ENCODE measurements around the gene MRTFA. TPM values are rescaled to one million over a fixed set of nuclear protein-coding genes. Genes with fewer than 3 reads are reported as not detected.
A peak's percentile ranks its signal among the peaks of the same experiment; 100 is the strongest.

MRTFA gene
- polyA plus RNA-seq, 2 donors, result 10.7 to 16.5 TPM

- Histone ChIP-seq H3K27ac (ENCODE audit: low read depth in 2 of 2, low read length in 1 of 2) (peak overlapping the region; percentile 87 to 94), H3K9me3 (ENCODE audit: control insufficient read depth in 2 of 2, insufficient read depth in 1 of 2, low read depth in 1 of 2, low read length in 1 of 2) (no peaks in the 10 kb centered on the region), H3K4me3 (ENCODE audit: low read depth in 1 of 2, low read length in 2 of 2) (no peak overlapping the region), H3K4me1 (ENCODE audit: control insufficient read depth in 2 of 2, insufficient read depth in 2 of 2, low read length in 1 of 2) (peaks cover 0 to 9% of the 10 kb centered on the region in 2 donors), H3K36me3 (ENCODE audit: control insufficient read depth in 2 of 2, insufficient read depth in 2 of 2, low read length in 1 of 2) (peaks cover 5 to 6% of the 10 kb centered on the region in 2 donors), H3K27me3 (ENCODE audit: control insufficient read depth in 1 of 2, insufficient read depth in 2 of 2, low read length in 2 of 2) (no peaks in the 10 kb centered on the region)
- 20 to 26% methylated on average over 4 of the region's 4 CpGs for WGBS, 2 donors
Measured at GRCh38 chr22:40396882-40397281, 239.6 kb downstream of the MRTFA start.

- no peaks in the 10 kb centered on the region for H3K9me3 ChIP-seq (ENCODE audit: control insufficient read depth in 2 of 2, insufficient read depth in 1 of 2, low read depth in 1 of 2, low read length in 1 of 2)
- H3K36me3 ChIP-seq (ENCODE audit: control insufficient read depth in 2 of 2, insufficient read depth in 2 of 2, low read length in 1 of 2), result peaks cover 0 to under 1% of the 10 kb centered on the region in 2 donors
- H3K27ac ChIP-seq (ENCODE audit: low read depth in 2 of 2, low read length in 1 of 2), result no peak overlapping the region
- H3K4me3 ChIP-seq (ENCODE audit: low read depth in 1 of 2, low read length in 2 of 2), result no peak overlapping the region
- H3K27me3 ChIP-seq (ENCODE audit: control insufficient read depth in 1 of 2, insufficient read depth in 2 of 2, low read length in 2 of 2), result no peaks in the 10 kb centered on the region
- H3K4me1 ChIP-seq (ENCODE audit: control insufficient read depth in 2 of 2, insufficient read depth in 2 of 2, low read length in 1 of 2), result peaks cover 0 to 9% of the 10 kb centered on the region in 2 donors
- 93 to 94% methylated on average over 7 of the region's 7 CpGs for WGBS, 2 donors
Measured at GRCh38 chr22:40395607-40396006, 240.9 kb downstream of the MRTFA start.

- WGBS, 2 donors, result 65 to 67% methylated on average over 3 of the region's 3 CpGs
- no peaks in the 10 kb centered on the region for H3K27me3 ChIP-seq (ENCODE audit: control insufficient read depth in 1 of 2, insufficient read depth in 2 of 2, low read length in 2 of 2)
Measured at GRCh38 chr22:40394607-40395006, 241.9 kb downstream of the MRTFA start.

GRCh38 chr22:40392618-40393017, 243.9 kb downstream of the MRTFA start:
- Histone ChIP-seq H3K4me1 (ENCODE audit: control insufficient read depth in 2 of 2, insufficient read depth in 2 of 2, low read length in 1 of 2) (peaks cover 0 to 4% of the 10 kb centered on the region in 2 donors), H3K27ac (ENCODE audit: low read depth in 2 of 2, low read length in 1 of 2) (no peak overlapping the region), H3K4me3 (ENCODE audit: low read depth in 1 of 2, low read length in 2 of 2) (no peak overlapping the region), H3K9me3 (ENCODE audit: control insufficient read depth in 2 of 2, insufficient read depth in 1 of 2, low read depth in 1 of 2, low read length in 1 of 2) (no peaks in the 10 kb centered on the region), H3K36me3 (ENCODE audit: control insufficient read depth in 2 of 2, insufficient read depth in 2 of 2, low read length in 1 of 2) (peaks cover 0 to 2% of the 10 kb centered on the region in 2 donors), H3K27me3 (ENCODE audit: control insufficient read depth in 1 of 2, insufficient read depth in 2 of 2, low read length in 2 of 2) (no peaks in the 10 kb centered on the region)
- 85 to 86% methylated on average over 2 of the region's 2 CpGs for WGBS, 2 donors

More at GRCh38 chr22:40394607-40395006, 241.9 kb downstream of the MRTFA start:
- Histone ChIP-seq H3K9me3 (ENCODE audit: control insufficient read depth in 2 of 2, insufficient read depth in 1 of 2, low read depth in 1 of 2, low read length in 1 of 2) (no peaks in the 10 kb centered on the region), H3K4me3 (ENCODE audit: low read depth in 1 of 2, low read length in 2 of 2) (no peak overlapping the region), H3K27ac (ENCODE audit: low read depth in 2 of 2, low read length in 1 of 2) (no peak overlapping the region), H3K4me1 (ENCODE audit: control insufficient read depth in 2 of 2, insufficient read depth in 2 of 2, low read length in 1 of 2) (peaks cover 0 to 9% of the 10 kb centered on the region in 2 donors), H3K36me3 (ENCODE audit: control insufficient read depth in 2 of 2, insufficient read depth in 2 of 2, low read length in 1 of 2) (no peaks in the 10 kb centered on the region)

- Histone ChIP-seq H3K36me3 (ENCODE audit: control insufficient read depth in 2 of 2, insufficient read depth in 2 of 2, low read length in 1 of 2) (peaks cover 0 to 2% of the 10 kb centered on the region in 2 donors), H3K27me3 (ENCODE audit: control insufficient read depth in 1 of 2, insufficient read depth in 2 of 2, low read length in 2 of 2) (no peaks in the 10 kb centered on the region), H3K4me1 (ENCODE audit: control insufficient read depth in 2 of 2, insufficient read depth in 2 of 2, low read length in 1 of 2) (no peaks in the 10 kb centered on the region), H3K4me3 (ENCODE audit: low read depth in 1 of 2, low read length in 2 of 2) (no peak overlapping the region), H3K27ac (ENCODE audit: low read depth in 2 of 2, low read length in 1 of 2) (no peak overlapping the region), H3K9me3 (ENCODE audit: control insufficient read depth in 2 of 2, insufficient read depth in 1 of 2, low read depth in 1 of 2, low read length in 1 of 2) (no peaks in the 10 kb centered on the region)
- WGBS, 2 donors, result 79 to 80% methylated on average over 2 of the region's 2 CpGs
Measured at GRCh38 chr22:40391417-40391816, 245.1 kb downstream of the MRTFA start.

GRCh38 chr22:40388231-40388630, 248.3 kb downstream of the MRTFA start:
- H3K4me1 ChIP-seq (ENCODE audit: control insufficient read depth in 2 of 2, insufficient read depth in 2 of 2, low read length in 1 of 2), result no peaks in the 10 kb centered on the region
- peak overlapping the region in 1 of 2 donors; percentile 22 for H3K27ac ChIP-seq (ENCODE audit: low read depth in 2 of 2, low read length in 1 of 2)

GRCh38 chr22:40387746-40388145, 248.8 kb downstream of the MRTFA start:
- no peaks in the 10 kb centered on the region for H3K4me1 ChIP-seq (ENCODE audit: control insufficient read depth in 2 of 2, insufficient read depth in 2 of 2, low read length in 1 of 2)
- 45 to 71% methylated on average over 5 of the region's 5 CpGs for WGBS, 2 donors
- H3K4me3 ChIP-seq (ENCODE audit: low read depth in 1 of 2, low read length in 2 of 2), result no peak overlapping the region
- H3K36me3 ChIP-seq (ENCODE audit: control insufficient read depth in 2 of 2, insufficient read depth in 2 of 2, low read length in 1 of 2), result peaks cover 0 to 2% of the 10 kb centered on the region in 2 donors
- no peaks in the 10 kb centered on the region for H3K9me3 ChIP-seq (ENCODE audit: control insufficient read depth in 2 of 2, insufficient read depth in 1 of 2, low read depth in 1 of 2, low read length in 1 of 2)
- H3K27me3 ChIP-seq (ENCODE audit: control insufficient read depth in 1 of 2, insufficient read depth in 2 of 2, low read length in 2 of 2), result no peaks in the 10 kb centered on the region
- peak overlapping the region; percentile 19 to 22 for H3K27ac ChIP-seq (ENCODE audit: low read depth in 2 of 2, low read length in 1 of 2)

More at GRCh38 chr22:40388231-40388630, 248.3 kb downstream of the MRTFA start:
- WGBS, 2 donors, result 52 to 76% methylated on average over 4 of the region's 4 CpGs
- no peaks in the 10 kb centered on the region for H3K27me3 ChIP-seq (ENCODE audit: control insufficient read depth in 1 of 2, insufficient read depth in 2 of 2, low read length in 2 of 2)
- H3K36me3 ChIP-seq (ENCODE audit: control insufficient read depth in 2 of 2, insufficient read depth in 2 of 2, low read length in 1 of 2), result peaks cover 0 to 2% of the 10 kb centered on the region in 2 donors
- H3K4me3 ChIP-seq (ENCODE audit: low read depth in 1 of 2, low read length in 2 of 2), result no peak overlapping the region
- H3K9me3 ChIP-seq (ENCODE audit: control insufficient read depth in 2 of 2, insufficient read depth in 1 of 2, low read depth in 1 of 2, low read length in 1 of 2), result no peaks in the 10 kb centered on the region

GRCh38 chr22:40385036-40385782, 251.3 kb downstream of the MRTFA start:
- Histone ChIP-seq H3K4me1 (ENCODE audit: control insufficient read depth in 2 of 2, insufficient read depth in 2 of 2, low read length in 1 of 2) (no peaks in the 10 kb centered on the region), H3K27ac (ENCODE audit: low read depth in 2 of 2, low read length in 1 of 2) (peak overlapping the region; percentile 13 to 26), H3K27me3 (ENCODE audit: control insufficient read depth in 1 of 2, insufficient read depth in 2 of 2, low read length in 2 of 2) (no peaks in the 10 kb centered on the region), H3K4me3 (ENCODE audit: low read depth in 1 of 2, low read length in 2 of 2) (no peak overlapping the region), H3K9me3 (ENCODE audit: control insufficient read depth in 2 of 2, insufficient read depth in 1 of 2, low read depth in 1 of 2, low read length in 1 of 2) (no peaks in the 10 kb centered on the region), H3K36me3 (ENCODE audit: control insufficient read depth in 2 of 2, insufficient read depth in 2 of 2, low read length in 1 of 2) (peaks cover 0 to 2% of the 10 kb centered on the region in 2 donors)
- 44 to 65% methylated on average over 10 of the region's 10 CpGs for WGBS, 2 donors

- H3K9me3 ChIP-seq (ENCODE audit: control insufficient read depth in 2 of 2, insufficient read depth in 1 of 2, low read depth in 1 of 2, low read length in 1 of 2), result no peaks in the 10 kb centered on the region
- H3K4me1 ChIP-seq (ENCODE audit: control insufficient read depth in 2 of 2, insufficient read depth in 2 of 2, low read length in 1 of 2), result no peaks in the 10 kb centered on the region
- no peak overlapping the region for H3K4me3 ChIP-seq (ENCODE audit: low read depth in 1 of 2, low read length in 2 of 2)
- no peaks in the 10 kb centered on the region for H3K36me3 ChIP-seq (ENCODE audit: control insufficient read depth in 2 of 2, insufficient read depth in 2 of 2, low read length in 1 of 2)
- H3K27me3 ChIP-seq (ENCODE audit: control insufficient read depth in 1 of 2, insufficient read depth in 2 of 2, low read length in 2 of 2), result no peaks in the 10 kb centered on the region
- WGBS, 2 donors, result 86% methylated on average over 3 of the region's 3 CpGs
- no peak overlapping the region for H3K27ac ChIP-seq (ENCODE audit: low read depth in 2 of 2, low read length in 1 of 2)
Measured at GRCh38 chr22:40383905-40384304, 252.6 kb downstream of the MRTFA start.

- 93 to 97% methylated on average over 3 of the region's 3 CpGs for WGBS, 2 donors
- Histone ChIP-seq H3K27me3 (ENCODE audit: control insufficient read depth in 1 of 2, insufficient read depth in 2 of 2, low read length in 2 of 2) (no peaks in the 10 kb centered on the region), H3K27ac (ENCODE audit: low read depth in 2 of 2, low read length in 1 of 2) (no peak overlapping the region)
Measured at GRCh38 chr22:40381461-40381860, 255.1 kb downstream of the MRTFA start.

More at GRCh38 chr22:40381461-40381860, 255.1 kb downstream of the MRTFA start:
- Histone ChIP-seq H3K36me3 (ENCODE audit: control insufficient read depth in 2 of 2, insufficient read depth in 2 of 2, low read length in 1 of 2) (no peaks in the 10 kb centered on the region), H3K9me3 (ENCODE audit: control insufficient read depth in 2 of 2, insufficient read depth in 1 of 2, low read depth in 1 of 2, low read length in 1 of 2) (no peaks in the 10 kb centered on the region), H3K4me3 (ENCODE audit: low read depth in 1 of 2, low read length in 2 of 2) (no peak overlapping the region), H3K4me1 (ENCODE audit: control insufficient read depth in 2 of 2, insufficient read depth in 2 of 2, low read length in 1 of 2) (no peaks in the 10 kb centered on the region)

Measured in esophagus (tissue), 2 donors.